K562 (cell line): Measurements from ENCODE around the gene VGF. TPM values are rescaled to one million over a fixed set of nuclear protein-coding genes. Genes with fewer than 3 reads are reported as not detected.

Experiments used
- ATAC-seq: fragments of 200-7000 bp; cut with Tn5 transposase; 3 replicates; pipeline ENCODE4 v1.9.1; 2020; ENCODE audit warnings: moderate library complexity
- BruUV-seq: library from RNA; stranded (reverse); fragments of 400-500 nt; replicated peaks from 2 replicates; lab custom pipeline; 2021; lab: Mats Ljungman, UMichigan
- CTCF ChIA-PET: fragments of 300-600 bp; formaldehyde crosslinking; extraction: SDS; loops from one replicate; lab custom pipeline; 2021; ENCODE audit warnings: low intra/inter-chr PET ratio; lab: Yijun Ruan, JAX
- POLR2A ChIA-PET: fragments of 300-600, 350-650 bp; sonication (Branson Sonifier 250); formaldehyde crosslinking; extraction: SDS; loops from one replicate; lab custom pipeline; 2021; ENCODE audit warnings: antibody characterized with exemption, inconsistent platforms; lab: Yijun Ruan, JAX
- DNase-seq, 4 experiments: peaks; one replicate each; pipeline versions ENCODE4 v3.0.0 to v3.0.0-alpha.2; 2011 to 2018; ENCODE audit warnings: low spot score in 3 of 4, mixed read lengths in 3 of 4; ENCODE audit errors: extremely low read depth in 1 of 4
- FAIRE-seq: peaks from 2 replicates; lab custom pipeline; 2011; peaks lifted over from hg19 to GRCh38; lab: Jason Lieb, UNC
- H2AFZ ChIP-seq: 2 replicates; pipeline ENCODE4 v1.6.0; 2011; ENCODE audit warnings: low read depth, low read length, control low read depth, inconsistent platforms
- H3K27ac ChIP-seq: fragments of 200-600 bp; 3 replicates; pipeline ENCODE4 v1.8.0; 2011; ENCODE audit warnings: low read depth, mild to moderate bottlenecking, control low read depth, inconsistent platforms, low read length, moderate library complexity, mixed read lengths; ENCODE audit errors: extremely low read depth
- H3K27me3 ChIP-seq, 2 experiments: fragments of 300-600 bp in 1 of 2; 2 replicates in 1 of 2; 3 replicates in 1 of 2; pipeline versions ENCODE4 v1.6.0 to v1.8.0; 2011; ENCODE audit warnings: inconsistent platforms in 2 of 2, low read length in 2 of 2, mild to moderate bottlenecking in 1 of 2, mixed read lengths in 1 of 2, moderate library complexity in 1 of 2; ENCODE audit not compliant: control insufficient read depth in 2 of 2, insufficient read depth in 2 of 2
- H3K36me3 ChIP-seq: fragments of 300-600 bp; 3 replicates; pipeline ENCODE4 v1.8.0; 2011; ENCODE audit warnings: mild to moderate bottlenecking, low read length, inconsistent platforms; ENCODE audit not compliant: control insufficient read depth, insufficient read depth
- H3K4me1 ChIP-seq, 2 experiments: fragments of 200-600 bp in 1 of 2; replicated peaks in 1 of 2; 2 replicates in 1 of 2; 3 replicates in 1 of 2; pipeline versions ENCODE4 v1.5.1 to v1.8.0; 2011; ENCODE audit warnings: inconsistent platforms in 2 of 2, low read length in 2 of 2, mild to moderate bottlenecking in 1 of 2, mixed read lengths in 1 of 2, moderate library complexity in 1 of 2; ENCODE audit not compliant: control insufficient read depth in 2 of 2, insufficient read depth in 2 of 2
- H3K4me2 ChIP-seq: 2 replicates; pipeline ENCODE4 v1.6.1; 2011; ENCODE audit warnings: low read length, control low read depth, inconsistent platforms, mixed read lengths; ENCODE audit not compliant: insufficient read depth
- H3K4me3 ChIP-seq: fragments of 200-600 bp; sonication (generic), shearing (Covaris generic); 2 replicates; pipeline ENCODE4 v1.5.1; 2016; ENCODE audit warnings: control low read depth, inconsistent platforms
- H3K79me2 ChIP-seq: fragments of 200-600 bp; 3 replicates; pipeline ENCODE4 v1.8.0; 2011; ENCODE audit warnings: low read length, inconsistent platforms; ENCODE audit not compliant: control insufficient read depth, insufficient read depth
- H3K9ac ChIP-seq, 2 experiments: 2 replicates each; pipeline versions ENCODE4 v1.6.0 to v1.6.1; 2011; ENCODE audit warnings: low read depth in 2 of 2, low read length in 2 of 2, control low read depth in 1 of 2, inconsistent platforms in 1 of 2, mild to moderate bottlenecking in 1 of 2, mixed read lengths in 1 of 2; ENCODE audit not compliant: insufficient read depth in 1 of 2
- H3K9me1 ChIP-seq: one replicate; pipeline ENCODE4 v1.6.0; 2011; ENCODE audit warnings: inconsistent platforms, mild to moderate bottlenecking, low read length, moderate library complexity; ENCODE audit not compliant: control insufficient read depth, insufficient read depth
- H3K9me3 ChIP-seq: replicated peaks from 2 replicates; pipeline ENCODE4 v1.5.1; 2011; ENCODE audit warnings: low read depth, low read length, inconsistent platforms; ENCODE audit not compliant: control insufficient read depth, insufficient read depth
- H4K20me1 ChIP-seq: replicated peaks from 2 replicates; pipeline ENCODE4 v1.6.1; 2011; ENCODE audit warnings: low read length, inconsistent platforms, mixed read lengths; ENCODE audit not compliant: control insufficient read depth, insufficient read depth
- BCOR ChIP-seq: fragments of 450-650 bp; IDR thresholded peaks from 2 replicates; pipeline ENCODE4 v1.6.1; 2016
- CHD4 ChIP-seq: fragments of 200-600 bp; sonication (generic); IDR thresholded peaks from 3 replicates; pipeline ENCODE4 v1.6.1; 2012; ENCODE audit warnings: low read depth, mild to moderate bottlenecking, mixed read lengths, low read length, inconsistent platforms; ENCODE audit not compliant: insufficient read depth, insufficient replicate concordance, poor library complexity, severe bottlenecking
- DEAF1 ChIP-seq: fragments of 450-650 bp; formaldehyde crosslinking; IDR thresholded peaks from 2 replicates; pipeline ENCODE4 v1.4.0; 2020; ENCODE audit warnings: mild to moderate bottlenecking, moderate library complexity
- KDM5B ChIP-seq: fragments of 200-600 bp; sonication (generic); IDR thresholded peaks from 2 replicates; pipeline ENCODE4 v1.6.1; 2012; ENCODE audit warnings: low read depth, mild to moderate bottlenecking, moderate library complexity, low read length, control low read depth, inconsistent platforms; ENCODE audit not compliant: insufficient replicate concordance
- NFE2 ChIP-seq: IDR thresholded peaks from 2 replicates; pipeline ENCODE4 v1.6.1; 2014; ENCODE audit warnings: antibody characterized with exemption, low read depth
- NR2C2 ChIP-seq, 2 experiments: fragments of 200-800 bp in 1 of 2; sonication (Bioruptor generic) in 1 of 2; sonication (generic) in 1 of 2; formaldehyde crosslinking in 1 of 2; IDR thresholded peaks; 2 replicates each; pipeline versions ENCODE4 v1.6.1 to v1.8.0; 2016 to 2022; ENCODE audit warnings: mild to moderate bottlenecking in 1 of 2, missing compliant biosample characterization in 1 of 2, missing genetic modification characterization in 1 of 2, missing genetic modification reagents in 1 of 2
- NRF1 ChIP-seq, 2 experiments: fragments of 450-650 bp; IDR thresholded peaks in 1 of 2; conservative IDR thresholded peaks in 1 of 2; 2 replicates each; pipeline ENCODE4 v1.6.1; 2014; ENCODE audit warnings: mild to moderate bottlenecking in 2 of 2
- POLR3A ChIP-seq: IDR thresholded peaks from 2 replicates; pipeline ENCODE4 v1.6.1; 2011; ENCODE audit warnings: borderline replicate concordance, mild to moderate bottlenecking, moderate library complexity; ENCODE audit not compliant: insufficient read length, insufficient read depth; ENCODE audit errors: extremely low read depth
- RBM22 ChIP-seq: fragments of 200-400 bp; formaldehyde crosslinking; IDR thresholded peaks from 2 replicates; pipeline ENCODE4 v1.6.1; 2018; ENCODE audit warnings: low read length, low read depth; ENCODE audit not compliant: poor library complexity, severe bottlenecking
- RFX7 ChIP-seq: fragments of 250-450 bp; sonication (Bioruptor Pico); IDR thresholded peaks from 2 replicates; pipeline ENCODE4 v1.5.1; 2021; ENCODE audit warnings: mild to moderate bottlenecking
- WGBS: fragments of 100-300 bp; shearing (Covaris generic); methylation state at CpG from one replicate; pipeline ENCODE4 v1.1.6; 2016; ENCODE audit warnings: low coverage, mixed read lengths; ENCODE audit not compliant: insufficient coverage; ENCODE audit errors: missing lambda C conversion rate; 5-methylcytosine and 5-hydroxymethylcytosine counted together
- in situ Hi-C: fragments of 300-500 bp; cut with MboI; formaldehyde crosslinking; loops from 4 replicates; pipeline ENCODE4 v1.15.0; 2018; ENCODE audit warnings: inconsistent platforms, mixed read lengths
- intact Hi-C: fragments of 100-400 bp; cut with micrococcal nuclease; formaldehyde crosslinking; loops from 2 replicates; pipeline ENCODE4 v1.14.2; 2022
- polyA plus RNA-seq, 8 experiments: library from polyadenylated mRNA; depleted of rRNA in 4 of 8; stranded (reverse) in 5 of 8; unstranded in 3 of 8; fragments of >200 nt; fragmentation: Nextera tagmentation in 2 of 8; fragmentation: Illumina TruSeq in 1 of 8; extraction: Ambion mirVana in 2 of 8; extraction: Trizol in 1 of 8; gene quantifications; 2 replicates each; pipeline versions ENCODE4 v1.2.1 to v1.2.3, GENCODE V29; 2011 to 2014; ENCODE audit warnings: inconsistent platforms in 1 of 8, missing spikeins in 1 of 8
- total RNA-seq, 7 experiments: library from RNA; depleted of rRNA in 6 of 7; stranded (reverse); fragments of >200 nt in 6 of 7; fragmentation: Illumina TruSeq in 2 of 7; extraction: Trizol in 2 of 7; gene quantifications; 2 replicates each; pipeline versions ENCODE4 v1.2.1 to v1.2.3, GENCODE V29; 2011 to 2021; ENCODE audit warnings: low replicate concordance in 1 of 7
- TF ChIP-seq, protein P1 (sequence below): fragments of 450-650 bp; formaldehyde crosslinking; IDR thresholded peaks from 2 replicates; pipeline ENCODE4 v1.4.0; 2020; ENCODE audit warnings: mild to moderate bottlenecking, moderate library complexity

Gene VGF
- total and polyA plus RNA-seq, 9 of the 15 experiments (the other 6 are each of a cell fraction or from before 2014, with no cell fraction given) = 0.03 to 5.7 (median 0.34) TPM

- no peak for TF ChIP-seq CHD4
These were observed 36.6 kb upstream of the VGF start (continued) for GRCh38 chr7:101201695-101202602.

DNA sequence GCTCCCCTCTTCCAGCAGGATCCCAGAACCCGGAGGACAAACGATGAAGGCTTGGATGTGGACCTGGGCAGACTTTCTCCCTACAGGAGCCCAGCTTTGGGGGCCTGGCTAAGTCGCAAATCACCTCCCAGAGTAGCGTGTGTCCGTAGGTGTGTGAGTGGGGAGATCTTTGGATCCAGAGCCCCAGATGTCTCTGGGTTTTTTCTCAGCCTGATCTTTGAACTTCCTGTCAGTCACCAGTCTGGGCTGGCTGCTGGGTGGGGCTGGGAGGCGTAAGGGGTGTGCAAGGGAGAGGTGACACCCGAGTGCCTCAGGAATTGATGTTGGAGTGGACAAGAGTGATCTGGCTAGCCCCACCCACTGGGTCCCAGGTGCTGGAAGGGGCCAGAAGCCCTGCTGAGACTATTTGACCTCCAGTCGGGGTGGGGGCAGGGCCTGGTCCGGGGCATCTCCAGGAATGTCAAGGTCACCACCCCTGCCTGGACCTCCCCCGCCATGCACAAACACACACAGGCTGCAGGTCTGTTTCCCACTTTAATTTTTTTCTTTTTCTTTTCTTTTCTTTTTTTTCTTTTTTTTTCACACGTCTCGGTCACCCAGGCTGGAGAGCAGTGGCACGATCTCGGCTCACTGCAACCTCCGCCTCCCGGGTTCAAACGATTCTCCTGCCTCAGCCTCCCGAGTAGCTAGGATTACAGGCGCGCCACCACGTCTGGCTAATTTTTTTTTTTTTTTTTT is 35.7 kb upstream of the VGF start, which contains the start of gene MOGAT3:
MOGAT3 (minus strand) TSS at position 175 of the 738 bp plus-strand sequence. CDS start 182 bp downstream, outside the sequence.
- intact Hi-C loops (no loop called here), in situ Hi-C loops (no loop called here)
- Histone ChIP-seq H3K9me3 (no peaks in the 10 kb centered on the region), H3K27ac (no peak within 1 kb of the TSS), H3K4me1 (peaks cover 9 to 30% of the 10 kb centered on the region in 2 experiments), H2AFZ (peak within 1 kb of the TSS; percentile 46; the same call in 1 of the 2 replicates), H3K79me2 (no peaks in the 10 kb centered on the region), H4K20me1 (no peaks in the 10 kb centered on the region), H3K9me1 (no peaks in the 10 kb centered on the region), H3K9ac (peak within 1 kb of the TSS in 1 of 2 experiments; percentile 76; a peak in 2 of 4 replicates), H3K4me3 (no peak within 1 kb of the TSS), H3K4me2 (peak within 1 kb of the TSS; percentile 8; the same call in 1 of the 2 replicates), H3K27me3 (peaks cover 0 to 7% of the 10 kb centered on the region in 2 experiments; a peak in 1 of 5 replicates), H3K36me3 (peaks cover 2% of the 10 kb centered on the region; the same call in 1 of the 3 replicates)
- ChIA-PET CTCF (no interaction called here), POLR2A (interaction anchor here (0.6 to 1.5 kb wide), 2 partner anchors 16 to 24 kb away, joined by 3 to 8 read pairs; partner anchors contain the start of genes PLOD3 and ZNHIT1)
- DNase-seq (peak; percentile 65 to 78 (median 72)), ATAC-seq (peak; percentile 82), FAIRE-seq (peak; percentile 67)
- BruUV-seq = no TSS peak
- 43% methylated on average over 21 of the region's 21 CpGs for WGBS
- TF ChIP-seq NRF1 (conservative IDR thresholded peaks at IDR 0.05 in 1 of 2, IDR thresholded peaks at IDR 0.05 in 1 of 2) (peak in 1 of 2 experiments; percentile 40; a peak in 1 of 4 replicates), BCOR (no peak), NR2C2 (CRISPR knock-in tag; IDR thresholded peaks at IDR 0.05) (no peak), NR2C2 (tag; IDR thresholded peaks at IDR 0.05) (peak; percentile 52; the same call in 1 of the 2 replicates), KDM5B (no peak), POLR3A (no peak), DEAF1 (CRISPR knock-in tag) (no peak), NFE2 (no peak), RBM22 (no peak), RFX7 (CRISPR knock-in tag) (no peak)
- TF ChIP-seq, protein P1, sequence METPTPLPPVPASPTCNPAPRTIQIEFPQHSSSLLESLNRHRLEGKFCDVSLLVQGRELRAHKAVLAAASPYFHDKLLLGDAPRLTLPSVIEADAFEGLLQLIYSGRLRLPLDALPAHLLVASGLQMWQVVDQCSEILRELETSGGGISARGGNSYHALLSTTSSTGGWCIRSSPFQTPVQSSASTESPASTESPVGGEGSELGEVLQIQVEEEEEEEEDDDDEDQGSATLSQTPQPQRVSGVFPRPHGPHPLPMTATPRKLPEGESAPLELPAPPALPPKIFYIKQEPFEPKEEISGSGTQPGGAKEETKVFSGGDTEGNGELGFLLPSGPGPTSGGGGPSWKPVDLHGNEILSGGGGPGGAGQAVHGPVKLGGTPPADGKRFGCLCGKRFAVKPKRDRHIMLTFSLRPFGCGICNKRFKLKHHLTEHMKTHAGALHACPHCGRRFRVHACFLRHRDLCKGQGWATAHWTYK (CRISPR knock-in tag) = no peak
